Activated T-helper 1 cell treated with anti-CD3 and anti-CD28 coated beads, Interleukin-12 subunit alpha, Interleukin-12 subunit beta, Interleukin-2, Interleukin-4 antibody, amounts not matched to agents 30 ng/mL and 10 ng/mL and 1 ng/mL, durations not matched to agents 14 hours and 24 hours and 36 hours (primary cell): ENCODE data around the gene BCDIN3D. TPM values are rescaled to one million over a fixed set of nuclear protein-coding genes. Genes with fewer than 3 reads are reported as not detected.

ENCODE experiments used
- DNase-seq: peaks from one replicate; pipeline ENCODE4 v3.0.0; 2021; ENCODE audit warnings: low spot score
- H3K27ac Mint-ChIP-seq: one replicate; pipeline ENCODE4 v1.8.0; 2021; ENCODE audit warnings: mild to moderate bottlenecking, mixed read lengths
- H3K27me3 Mint-ChIP-seq: one replicate; pipeline ENCODE4 v1.8.0; 2022; ENCODE audit warnings: mild to moderate bottlenecking, moderate library complexity, mixed read lengths; ENCODE audit not compliant: insufficient read depth
- H3K36me3 Mint-ChIP-seq: one replicate; pipeline ENCODE4 v1.8.0; 2021; ENCODE audit warnings: low read depth, mixed read lengths
- H3K4me1 Mint-ChIP-seq: one replicate; pipeline ENCODE4 v1.8.0; 2021; ENCODE audit warnings: low read depth, mixed read lengths
- H3K4me3 Mint-ChIP-seq: one replicate; pipeline ENCODE4 v1.8.0; 2021; ENCODE audit warnings: mild to moderate bottlenecking, moderate library complexity, mixed read lengths
- H3K9me3 Mint-ChIP-seq: one replicate; pipeline ENCODE4 v1.8.0; 2021; ENCODE audit warnings: mixed read lengths
- intact Hi-C: fragments of 100-400 bp; cut with micrococcal nuclease; formaldehyde crosslinking; loops from one replicate; pipeline ENCODE4 v1.15.1; 2024
- total RNA-seq: library from RNA; stranded (reverse); gene quantifications from 2 replicates; pipeline ENCODE4 v1.2.3, GENCODE V29; 2022

The BCDIN3D gene
- total RNA-seq, 1 donor from 2014 or later = 3.6 TPM

DNA sequence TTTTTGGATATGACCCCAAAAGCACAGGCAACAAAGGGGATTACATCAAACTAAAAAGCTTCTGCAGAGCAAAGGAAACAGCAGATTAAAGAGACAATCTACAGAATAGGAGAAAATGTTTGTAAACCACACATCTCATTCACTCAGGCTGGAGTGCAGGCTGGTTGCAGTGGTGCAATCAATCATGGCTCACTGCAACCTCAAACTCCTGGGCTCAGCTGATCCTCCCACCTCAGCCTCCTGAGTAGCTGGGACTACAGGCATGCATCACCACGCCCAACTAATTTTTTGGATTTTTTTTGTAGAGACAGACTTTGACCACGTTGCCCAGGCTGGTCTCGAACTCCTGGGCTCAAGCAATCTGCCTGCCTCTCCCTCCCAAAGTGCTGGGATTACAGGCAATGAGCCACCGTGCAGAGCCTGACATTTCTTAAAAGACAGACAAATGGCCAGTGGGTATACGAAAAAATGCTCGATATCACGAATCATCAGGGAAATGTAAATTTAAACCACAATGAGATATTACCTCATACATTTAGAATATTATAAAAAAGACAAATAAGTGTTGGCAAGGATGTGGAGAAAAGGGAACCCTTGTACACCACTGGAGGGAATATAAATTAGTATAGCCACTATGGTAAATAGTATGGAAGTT, 24.5 kb downstream of the BCDIN3D start:
- Mint-ChIP-seq H3K27ac (no peak overlapping the region), H3K27me3 (peaks cover 3% of the 10 kb centered on the region), H3K4me3 (no peak overlapping the region), H3K36me3 (no peaks in the 10 kb centered on the region), H3K4me1 (peaks cover 10% of the 10 kb centered on the region), H3K9me3 (no peaks in the 10 kb centered on the region)
- intact Hi-C loops = no loop called here
- DNase-seq = no peak

DNA sequence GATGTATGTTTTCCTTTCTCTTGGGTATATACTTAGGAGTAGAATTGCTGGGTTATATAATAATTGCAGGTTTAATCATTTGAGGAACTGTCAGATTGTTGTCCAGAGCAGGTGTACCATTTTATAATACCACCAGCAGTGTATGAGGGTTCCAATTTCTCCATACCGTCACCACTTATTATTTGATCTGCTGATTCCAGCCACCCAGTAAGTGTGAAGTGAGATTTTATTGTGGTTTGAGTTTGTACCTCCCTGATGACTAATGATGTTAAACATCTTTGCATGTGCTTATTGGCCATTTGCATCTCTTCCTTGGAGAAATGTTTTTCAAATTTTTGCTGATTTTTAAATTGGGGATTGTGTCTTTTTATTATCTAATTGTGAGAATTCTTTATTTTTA, 29.8 kb downstream of the BCDIN3D start:
- Mint-ChIP-seq H3K4me1 (peaks cover 5% of the 10 kb centered on the region), H3K27ac (no peak overlapping the region), H3K9me3 (no peaks in the 10 kb centered on the region)

GRCh38 chr12:49811961-49812401, 30.9 kb downstream of the BCDIN3D start:
- H3K36me3 Mint-ChIP-seq = no peaks in the 10 kb centered on the region
- H3K27ac Mint-ChIP-seq = no peak overlapping the region
- intact Hi-C loops = no loop called here
- no peak overlapping the region for H3K4me3 Mint-ChIP-seq
- no peak for DNase-seq
- no peaks in the 10 kb centered on the region for H3K9me3 Mint-ChIP-seq
- peaks cover 3% of the 10 kb centered on the region for H3K27me3 Mint-ChIP-seq
- peaks cover 5% of the 10 kb centered on the region for H3K4me1 Mint-ChIP-seq

More for the DNA sequence above, 29.8 kb downstream of the BCDIN3D start:
- Mint-ChIP-seq H3K4me3 (no peak overlapping the region), H3K27me3 (peaks cover 3% of the 10 kb centered on the region), H3K36me3 (no peaks in the 10 kb centered on the region)
- DNase-seq = no peak
- intact Hi-C loops = no loop called here

- Mint-ChIP-seq H3K4me3 (no peak overlapping the region), H3K27me3 (peaks cover 3% of the 10 kb centered on the region), H3K27ac (no peak overlapping the region), H3K36me3 (no peaks in the 10 kb centered on the region), H3K4me1 (peaks cover 5% of the 10 kb centered on the region), H3K9me3 (no peaks in the 10 kb centered on the region)
- intact Hi-C loops = no loop called here
- no peak for DNase-seq
These were observed 31.8 kb downstream of the BCDIN3D start for GRCh38 chr12:49811136-49811535.

DNA sequence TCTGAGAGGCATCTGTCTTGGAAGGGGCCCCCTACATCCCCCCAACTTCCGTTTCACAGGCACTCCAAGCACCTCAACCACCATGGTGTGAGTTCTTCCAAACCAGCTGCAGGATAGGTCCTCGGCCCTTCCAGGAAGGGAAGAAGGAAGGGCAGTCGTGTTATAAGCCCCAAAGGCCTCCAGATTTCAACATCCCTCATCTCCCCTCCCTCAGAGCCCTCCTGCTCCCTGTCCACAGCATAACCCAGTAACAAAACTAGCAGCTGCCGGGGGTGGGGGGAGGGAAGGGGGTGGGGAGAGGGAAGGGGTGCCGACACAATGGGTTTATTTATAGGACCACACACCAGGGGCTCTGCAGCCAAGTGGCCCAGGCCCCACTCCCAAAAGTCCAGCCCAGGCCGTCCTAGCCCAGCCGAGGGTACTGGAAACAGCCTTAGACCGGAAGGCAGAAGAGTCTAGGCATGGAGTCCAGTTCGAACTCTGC, 33.0 kb downstream of the BCDIN3D start:
- H3K36me3 Mint-ChIP-seq = no peaks in the 10 kb centered on the region
- H3K4me1 Mint-ChIP-seq = peaks cover 5% of the 10 kb centered on the region
- no peak for DNase-seq
- intact Hi-C loops = no loop called here
- H3K4me3 Mint-ChIP-seq = no peak overlapping the region
- H3K27me3 Mint-ChIP-seq = peaks cover 3% of the 10 kb centered on the region
- no peak overlapping the region for H3K27ac Mint-ChIP-seq
- H3K9me3 Mint-ChIP-seq = no peaks in the 10 kb centered on the region

DNA sequence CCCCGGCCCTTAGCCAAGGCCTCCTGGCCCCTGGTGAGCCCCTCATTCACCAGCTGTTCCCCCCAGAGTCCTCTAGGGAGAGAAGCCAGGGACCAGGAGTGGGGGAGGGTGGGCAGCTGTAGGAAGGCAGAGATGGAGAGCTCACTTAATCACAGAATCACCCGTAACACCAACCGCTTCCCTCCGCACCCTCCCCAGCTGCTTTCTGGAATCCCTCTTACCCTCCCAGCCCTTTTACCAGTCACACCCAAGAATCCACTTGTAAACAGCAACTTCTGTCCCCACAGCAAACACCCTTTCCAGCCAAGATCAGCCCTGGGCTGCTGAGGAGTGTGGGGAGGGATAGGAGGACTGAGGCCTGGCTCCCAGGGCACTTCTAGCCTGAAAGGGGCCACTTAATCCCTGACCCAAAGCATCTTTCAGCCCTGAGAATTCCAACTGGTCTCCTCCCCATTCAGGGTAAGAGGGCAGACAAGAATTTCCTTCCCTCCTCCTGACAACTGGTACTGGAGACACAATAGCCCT, 33.5 kb downstream of the BCDIN3D start:
- Mint-ChIP-seq H3K9me3 (no peaks in the 10 kb centered on the region), H3K27ac (no peak overlapping the region), H3K4me1 (peaks cover 5% of the 10 kb centered on the region), H3K4me3 (no peak overlapping the region), H3K36me3 (no peaks in the 10 kb centered on the region), H3K27me3 (no peaks in the 10 kb centered on the region)
- DNase-seq = no peak
- intact Hi-C loops = no loop called here

DNA sequence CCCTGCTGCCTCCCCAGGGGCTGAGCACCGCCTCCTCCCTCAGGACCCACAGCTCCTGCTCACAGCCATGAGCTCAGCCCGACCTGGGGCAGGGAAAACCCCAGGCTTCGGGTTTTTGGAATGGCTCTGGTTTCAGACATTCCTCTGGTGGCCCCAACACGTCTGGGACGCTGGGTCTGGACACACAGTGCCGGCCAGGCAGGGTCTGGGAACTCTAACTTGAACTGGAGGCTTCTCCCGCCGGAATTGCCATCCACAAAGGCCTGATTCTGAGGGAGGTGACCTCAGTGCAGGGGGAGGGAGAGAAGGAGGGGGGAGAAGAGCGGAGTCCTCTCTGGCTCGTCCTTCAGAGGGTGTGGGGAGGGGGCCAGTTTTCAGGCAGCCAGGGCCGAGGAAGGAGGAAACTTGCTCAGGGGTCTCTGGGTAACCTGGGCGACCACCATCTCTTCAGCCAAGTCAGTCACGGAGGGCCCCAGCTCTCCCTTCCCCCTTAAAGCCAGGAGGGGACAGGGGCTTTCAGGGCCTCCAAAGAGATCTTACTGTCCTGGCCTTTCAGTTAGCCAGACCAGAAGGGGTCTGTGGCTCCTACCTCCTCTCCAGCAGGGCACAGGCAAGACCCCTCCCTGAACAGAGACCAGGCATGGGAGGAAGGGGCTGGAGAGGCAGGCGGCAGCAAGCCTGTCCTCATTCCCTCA, 34.1 kb downstream of the BCDIN3D start:
- Mint-ChIP-seq H3K4me3 (no peak overlapping the region), H3K4me1 (peaks cover 5% of the 10 kb centered on the region), H3K36me3 (no peaks in the 10 kb centered on the region), H3K9me3 (no peaks in the 10 kb centered on the region), H3K27me3 (no peaks in the 10 kb centered on the region), H3K27ac (no peak overlapping the region)
- intact Hi-C loops = no loop called here
- no peak for DNase-seq

- Mint-ChIP-seq H3K27ac (no peak overlapping the region), H3K4me1 (peaks cover 5% of the 10 kb centered on the region), H3K9me3 (no peaks in the 10 kb centered on the region), H3K36me3 (no peaks in the 10 kb centered on the region), H3K4me3 (no peak overlapping the region), H3K27me3 (no peaks in the 10 kb centered on the region)
- no peak for DNase-seq
- intact Hi-C loops = no loop called here
These were observed 34.8 kb downstream of the BCDIN3D start for GRCh38 chr12:49807991-49808580.

DNA sequence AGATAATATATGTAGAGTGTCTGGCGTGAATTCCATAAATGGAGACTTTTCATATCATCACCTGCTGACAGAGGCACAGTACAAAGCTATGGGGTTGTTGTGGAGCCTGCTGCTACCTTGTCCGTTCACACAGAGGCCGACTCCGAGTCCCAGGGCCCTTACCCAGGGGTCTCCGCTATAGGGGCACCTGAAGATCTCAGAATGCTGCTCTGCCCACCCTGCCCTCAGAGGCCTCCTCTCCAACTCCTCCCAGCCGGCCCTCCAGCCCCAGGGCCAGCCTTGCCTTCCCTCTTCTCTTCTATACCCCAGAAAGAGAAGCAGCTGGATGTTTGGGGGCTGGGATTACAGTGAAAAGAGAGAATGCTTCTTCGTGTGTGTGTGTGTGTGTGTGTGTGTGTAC, 36.0 kb downstream of the BCDIN3D start:
- H3K27ac Mint-ChIP-seq = no peak overlapping the region
- no peaks in the 10 kb centered on the region for H3K9me3 Mint-ChIP-seq
- no peaks in the 10 kb centered on the region for H3K36me3 Mint-ChIP-seq
- DNase-seq = no peak
- peaks cover 2% of the 10 kb centered on the region for H3K4me1 Mint-ChIP-seq
- intact Hi-C loops = no loop called here
- H3K27me3 Mint-ChIP-seq = no peaks in the 10 kb centered on the region
- H3K4me3 Mint-ChIP-seq = no peak overlapping the region

GRCh38 chr12:49806321-49806813, 36.5 kb downstream of the BCDIN3D start:
- Mint-ChIP-seq H3K27me3 (no peaks in the 10 kb centered on the region), H3K27ac (no peak overlapping the region), H3K36me3 (no peaks in the 10 kb centered on the region), H3K9me3 (no peaks in the 10 kb centered on the region), H3K4me3 (no peak overlapping the region), H3K4me1 (no peaks in the 10 kb centered on the region)
- DNase-seq = no peak
- intact Hi-C loops = no loop called here

GRCh38 chr12:49805409-49805808, 37.5 kb downstream of the BCDIN3D start:
- Mint-ChIP-seq H3K27ac (no peak overlapping the region), H3K9me3 (no peaks in the 10 kb centered on the region), H3K4me3 (no peak overlapping the region), H3K27me3 (no peaks in the 10 kb centered on the region), H3K4me1 (no peaks in the 10 kb centered on the region), H3K36me3 (no peaks in the 10 kb centered on the region)
- intact Hi-C loops = no loop called here
- DNase-seq = no peak

DNA sequence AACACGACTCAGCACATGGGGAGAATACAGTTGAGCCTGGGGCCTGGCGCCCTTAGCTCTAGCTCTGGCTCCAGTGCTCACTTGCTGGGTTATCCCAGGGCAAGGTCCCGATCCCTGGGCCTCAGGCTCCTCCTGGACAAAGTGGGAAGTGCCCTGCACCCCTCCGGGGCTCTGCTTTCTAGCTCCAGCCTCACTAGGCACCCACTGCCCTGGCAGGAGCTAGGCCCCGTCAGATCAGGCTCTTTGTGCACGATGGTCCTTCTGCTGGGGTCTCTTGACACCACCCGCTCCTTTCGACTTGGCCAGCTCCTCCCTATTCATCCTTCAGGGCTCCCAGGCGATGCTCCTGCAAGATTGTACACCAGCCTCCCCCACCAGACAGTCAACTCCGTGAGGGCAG, 38.1 kb downstream of the BCDIN3D start:
- no peak overlapping the region for H3K27ac Mint-ChIP-seq
- no peak for DNase-seq
- no peaks in the 10 kb centered on the region for H3K36me3 Mint-ChIP-seq
- no peaks in the 10 kb centered on the region for H3K27me3 Mint-ChIP-seq
- no peaks in the 10 kb centered on the region for H3K9me3 Mint-ChIP-seq
- intact Hi-C loops = no loop called here
- no peaks in the 10 kb centered on the region for H3K4me1 Mint-ChIP-seq
- H3K4me3 Mint-ChIP-seq = no peak overlapping the region
